RCC 7860 (cell line): ENCODE measurements around the gene OSR1.
"Not testable (repeated sequence)": the region's sequence is repeated elsewhere in the genome, so short reads cannot be mapped to it uniquely, and the experiment has no call there.

Experiments used
- DNase-seq: peaks from one replicate; pipeline ENCODE4 v3.0.0-alpha.2; 2015; ENCODE audit warnings: low spot score
- FAIRE-seq: peaks from 2 replicates; lab custom pipeline; 2012; peaks lifted over from hg19 to GRCh38; lab: Jason Lieb, UNC

The OSR1 gene

DNA sequence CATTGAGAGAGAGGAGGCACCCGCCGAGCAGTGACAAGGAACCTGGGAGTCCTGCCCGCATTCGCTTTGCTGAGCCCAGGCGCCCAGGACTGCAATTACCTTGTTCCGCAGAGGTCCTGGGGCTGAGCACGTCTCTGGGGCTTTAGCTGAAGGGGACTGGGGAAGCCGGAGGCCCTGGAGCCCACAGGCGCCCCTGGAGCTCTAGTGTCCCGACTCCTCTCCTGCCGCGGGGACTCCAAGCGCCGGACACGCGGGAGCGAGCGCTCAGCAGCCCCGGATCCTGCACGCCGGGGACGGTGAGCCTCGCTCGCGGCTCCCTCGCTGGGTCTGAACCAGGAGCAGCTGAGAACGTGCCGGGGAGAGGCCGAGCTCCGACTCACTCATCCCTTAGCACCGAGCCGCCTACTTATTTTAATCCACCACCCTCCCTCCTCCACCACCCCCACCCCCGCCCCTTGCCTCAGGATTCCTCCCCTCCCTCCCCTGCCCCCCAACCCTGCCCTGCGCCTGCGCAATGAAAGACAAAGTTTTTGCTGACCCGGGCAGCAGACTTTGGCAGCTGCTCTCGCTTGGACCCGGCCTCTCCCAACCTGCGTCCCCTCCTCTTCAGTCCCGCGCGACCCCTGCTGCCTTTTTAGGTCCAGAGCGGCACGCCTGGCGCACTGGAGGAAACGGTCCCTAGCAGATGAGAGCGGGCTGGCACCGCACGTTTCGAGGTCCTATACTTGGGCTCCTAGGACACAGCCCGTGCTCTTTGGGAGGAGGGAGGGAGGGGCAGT, at the start of gene OSR1:
OSR1 (minus strand) TSS at position 382 of the 779 bp plus-strand sequence. CDS start 4,818 bp downstream, outside the sequence.
- DNase-seq (no peak), FAIRE-seq (no peak)

DNA sequence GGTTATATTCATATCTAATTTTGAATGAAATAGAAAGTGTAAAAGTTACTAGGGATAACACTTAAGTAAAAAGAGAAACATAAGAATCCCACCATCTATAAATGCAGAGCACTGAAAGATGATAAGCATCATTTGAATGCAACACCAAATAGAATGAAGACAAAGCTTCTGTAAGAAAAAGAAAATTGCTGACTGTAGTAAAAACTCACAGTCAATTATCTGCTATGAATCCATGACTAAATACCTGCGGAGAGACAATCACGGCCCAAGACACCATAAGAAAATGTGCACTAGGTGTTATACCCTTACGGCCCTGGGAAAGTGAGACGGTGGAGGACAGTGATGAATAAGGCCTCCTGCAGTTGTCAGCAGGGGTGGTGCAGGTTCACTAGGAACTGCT, 45.4 kb upstream of the OSR1 start:
- DNase-seq (no peak), FAIRE-seq (no peak)

DNA sequence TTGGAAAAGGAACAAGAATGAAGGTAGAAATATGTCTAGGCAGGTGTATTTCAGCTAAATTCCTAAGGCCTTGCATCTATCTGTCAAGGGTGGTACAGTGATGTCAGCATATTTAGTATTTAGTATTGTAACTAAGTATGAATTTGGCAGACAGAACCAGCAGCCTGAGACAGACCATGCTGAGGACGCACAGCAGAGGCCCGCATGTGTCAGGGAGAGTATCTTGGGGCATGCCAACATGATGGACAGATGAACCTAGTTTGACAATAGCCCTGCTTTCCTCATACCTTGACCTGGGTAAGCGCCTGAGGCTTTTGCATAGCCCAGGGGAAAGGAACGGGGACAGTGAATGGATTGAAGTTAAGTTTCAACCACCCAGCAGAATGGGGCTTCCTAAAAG, 33.8 kb upstream of the OSR1 start:
- DNase-seq (no peak), FAIRE-seq (no peak)

DNA sequence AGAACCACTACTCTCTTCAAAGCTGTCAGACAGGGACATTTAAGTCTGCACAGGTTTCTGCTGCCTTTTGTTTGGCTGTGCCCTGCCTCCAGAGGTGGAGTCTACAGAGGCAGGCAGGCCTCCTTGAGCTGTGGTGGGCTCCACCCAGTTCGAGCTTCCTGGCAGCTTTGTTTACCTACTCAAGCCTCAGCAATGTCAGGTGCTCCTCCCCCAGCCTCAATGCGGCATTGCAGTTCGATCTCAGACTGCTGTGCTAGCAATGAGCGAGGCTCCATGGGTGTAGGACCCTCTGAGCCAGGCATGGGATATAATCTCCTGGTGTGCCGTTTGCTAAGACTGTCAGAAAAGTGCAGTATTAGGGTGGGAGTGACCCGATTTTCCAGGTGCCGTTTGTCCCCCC, 31.0 kb upstream of the OSR1 start:
- FAIRE-seq, DNase-seq: not testable (repeated sequence)

DNA sequence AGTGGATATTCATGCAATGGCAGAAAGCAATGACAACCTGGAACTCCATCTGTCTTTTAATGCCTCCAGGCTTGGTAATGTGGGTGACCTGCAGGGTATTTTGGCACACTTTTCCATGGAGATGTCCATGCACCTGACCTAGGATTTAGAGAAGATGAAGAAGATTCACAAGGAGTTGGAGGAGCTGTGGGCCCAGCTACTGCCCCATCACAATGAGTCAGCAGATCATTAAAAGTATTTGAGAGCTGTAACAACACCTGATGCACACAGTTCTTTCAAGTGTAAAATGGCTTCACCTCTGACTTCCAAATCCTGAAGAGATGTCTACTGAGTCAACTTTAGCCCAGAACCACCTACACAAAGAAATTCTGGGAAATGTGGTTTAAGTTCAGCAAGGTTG, 22.1 kb upstream of the OSR1 start:
- DNase-seq (no peak), FAIRE-seq (no peak)

DNA sequence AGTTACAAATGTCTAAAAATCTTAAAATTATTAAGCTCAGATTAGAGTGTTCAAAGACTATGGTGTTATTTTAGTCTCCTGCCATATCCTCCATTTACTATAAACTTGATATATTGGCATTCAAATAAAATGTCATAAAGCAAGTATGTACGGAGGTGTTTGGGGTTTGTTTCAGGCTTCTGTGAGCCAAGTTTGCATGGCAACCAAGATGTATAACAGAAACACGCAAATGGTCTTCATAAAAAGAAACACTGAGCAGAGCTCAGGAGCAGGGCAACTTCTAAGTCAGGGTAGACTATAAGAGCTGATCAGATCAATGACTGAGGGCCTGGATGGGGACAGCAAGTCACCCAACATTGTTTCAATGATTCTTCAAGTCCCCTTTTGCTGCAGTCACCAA, 20.5 kb upstream of the OSR1 start:
- no peak for FAIRE-seq
- no peak for DNase-seq

DNA sequence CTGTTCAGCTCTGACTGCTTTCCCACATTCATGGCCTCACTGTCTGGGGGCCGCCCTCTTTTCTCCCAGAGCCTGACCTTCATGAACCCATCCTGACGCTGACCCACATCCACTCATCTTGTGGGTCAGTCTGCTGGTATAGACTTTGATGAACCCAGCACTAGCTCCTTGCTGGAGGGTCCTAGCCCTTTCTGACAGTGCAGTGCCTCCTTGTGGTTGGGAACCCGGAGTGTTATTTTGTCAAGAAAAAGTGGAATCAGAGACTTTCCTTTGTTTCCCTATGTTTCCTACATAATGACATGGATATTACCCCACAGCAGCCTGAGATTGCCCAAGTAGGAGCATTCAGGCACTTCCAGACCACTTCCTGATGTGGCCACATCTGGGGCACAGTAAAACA, 19.3 kb upstream of the OSR1 start:
- DNase-seq (no peak), FAIRE-seq (no peak)

DNA sequence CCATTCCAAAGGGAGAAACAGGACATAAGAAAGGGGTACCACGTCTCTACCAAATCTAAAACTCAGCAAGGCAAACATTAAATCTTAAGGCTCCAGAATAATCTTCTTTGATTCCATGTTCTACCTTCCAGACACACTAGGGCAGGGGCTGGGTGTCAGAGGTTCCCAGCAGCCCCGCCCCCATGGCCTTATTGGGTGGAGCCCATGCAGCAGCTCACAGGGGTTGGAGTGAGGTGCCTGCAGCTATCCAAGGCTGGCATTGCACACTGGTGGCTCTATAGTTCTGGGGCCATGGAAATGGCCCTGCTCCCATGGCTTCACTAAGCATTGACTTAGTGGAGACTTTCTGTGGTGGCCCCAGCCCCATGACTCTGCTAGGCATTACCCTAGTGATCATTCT, 14.9 kb upstream of the OSR1 start:
- DNase-seq = no peak
- no peak for FAIRE-seq

DNA sequence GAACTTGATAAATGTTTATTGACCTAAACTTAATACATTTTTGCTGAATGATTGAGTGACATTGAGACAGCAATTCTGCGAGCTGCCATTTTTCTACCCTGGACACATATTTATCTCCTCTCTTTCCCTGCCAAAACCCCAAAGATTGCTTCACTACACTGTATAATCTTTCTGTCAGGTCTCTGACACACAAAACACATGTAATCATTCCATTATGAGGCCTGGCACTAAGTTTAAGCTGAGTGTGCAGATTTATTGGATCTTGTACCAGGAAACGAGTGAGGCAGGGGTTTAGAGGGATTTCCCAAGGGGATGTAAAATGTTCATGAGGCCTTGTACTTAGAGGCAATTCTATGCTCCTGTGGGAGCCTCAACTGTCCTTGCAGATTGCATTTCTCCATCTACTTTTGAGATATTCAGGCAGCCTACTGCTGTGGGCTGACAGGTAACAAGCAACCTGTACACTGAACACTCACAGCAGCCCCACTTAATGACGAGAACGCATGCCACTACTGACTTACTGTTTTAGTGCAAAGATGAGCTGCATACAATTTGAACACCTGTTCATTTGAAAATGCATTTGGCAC, 13.7 kb upstream of the OSR1 start:
- no peak for DNase-seq
- FAIRE-seq = no peak

DNA sequence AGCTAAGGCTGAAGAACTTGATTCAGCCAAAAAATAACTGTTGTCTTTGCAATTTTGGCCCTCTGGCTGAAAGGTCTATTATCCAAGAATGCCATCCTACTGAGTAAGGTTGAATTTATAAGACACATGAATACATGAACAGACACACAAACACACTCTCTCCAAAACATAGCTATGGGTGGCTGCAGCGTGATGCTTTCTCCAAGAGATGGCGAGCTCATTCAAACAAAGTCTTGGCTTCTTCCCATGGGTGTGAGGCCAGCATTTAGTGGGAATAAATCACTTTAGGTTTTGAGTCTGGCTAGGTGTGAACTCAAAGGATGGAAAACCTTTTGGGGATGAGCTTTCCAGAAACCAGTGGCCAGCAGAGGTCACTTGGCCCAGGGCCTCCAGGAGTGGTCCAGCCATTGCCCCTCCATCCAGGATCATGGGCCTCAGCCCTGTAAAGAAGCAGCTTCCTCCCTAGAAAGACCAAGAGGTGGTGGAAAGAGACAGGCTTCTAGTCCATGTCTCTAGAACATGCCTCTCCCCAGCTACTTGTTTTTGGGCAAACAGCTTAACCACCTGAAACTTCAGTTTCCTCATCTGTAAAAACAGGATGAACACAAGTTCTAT, 11.0 kb upstream of the OSR1 start:
- DNase-seq (no peak), FAIRE-seq (no peak)

DNA sequence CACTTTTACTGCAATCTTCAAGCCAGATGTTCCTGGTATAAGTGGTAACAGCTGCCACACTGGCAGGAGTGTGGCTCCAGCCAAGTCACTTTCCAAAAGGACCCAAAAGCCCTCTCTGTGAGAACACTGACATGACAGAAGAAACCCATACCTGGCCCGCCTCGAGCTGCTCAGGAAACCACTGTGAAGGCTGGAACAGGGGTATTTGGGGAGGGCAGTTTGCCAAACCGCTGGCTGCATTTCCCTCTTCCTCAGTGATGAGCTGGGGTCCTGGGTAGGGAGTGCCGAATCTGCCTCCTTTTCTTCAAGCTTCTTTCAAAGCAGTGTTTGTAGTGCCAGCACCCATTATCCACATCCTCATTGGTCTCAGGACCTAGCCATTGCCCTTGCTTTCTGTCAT, 10.3 kb upstream of the OSR1 start:
- FAIRE-seq (no peak), DNase-seq (no peak)

DNA sequence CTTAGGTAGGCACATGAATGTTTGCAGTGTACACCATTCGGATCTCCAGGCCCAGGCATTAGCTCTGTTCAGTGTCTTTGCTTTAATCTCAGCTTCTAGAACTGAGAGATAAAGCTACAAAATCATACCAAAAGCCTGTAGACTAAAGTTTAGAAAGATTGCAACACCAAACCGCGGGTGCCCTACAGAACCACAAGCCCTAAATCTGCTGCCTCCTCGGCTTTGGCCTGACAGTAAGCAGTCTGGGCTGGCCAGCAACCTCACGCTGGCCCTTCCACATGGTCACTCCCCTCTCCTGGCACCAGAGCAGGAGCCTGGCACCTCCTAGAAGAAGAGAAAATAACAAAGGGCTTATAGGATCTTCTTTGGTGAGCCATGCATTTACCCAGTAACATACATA, 8.9 kb upstream of the OSR1 start:
- DNase-seq = no peak
- no peak for FAIRE-seq

DNA sequence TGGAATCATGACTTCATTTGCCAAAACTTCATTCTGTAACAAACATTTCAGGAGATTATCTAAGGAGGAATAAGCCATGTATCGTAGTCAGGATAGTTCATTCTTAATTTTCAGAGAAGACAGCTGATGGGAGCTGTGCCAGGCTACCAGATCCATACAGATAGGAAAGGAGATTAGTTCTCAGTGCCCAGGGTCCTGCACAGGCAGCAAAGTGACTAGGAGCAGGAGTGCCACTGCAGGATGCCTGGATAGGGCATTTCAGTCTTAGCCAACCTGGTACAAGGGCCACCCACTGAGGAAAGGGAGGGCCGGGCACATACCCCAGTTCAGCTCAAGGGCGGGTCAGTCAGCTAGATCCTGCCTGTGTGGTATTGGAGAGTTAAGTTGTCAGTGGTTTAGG, 6.7 kb upstream of the OSR1 start:
- DNase-seq (no peak), FAIRE-seq (no peak)

DNA sequence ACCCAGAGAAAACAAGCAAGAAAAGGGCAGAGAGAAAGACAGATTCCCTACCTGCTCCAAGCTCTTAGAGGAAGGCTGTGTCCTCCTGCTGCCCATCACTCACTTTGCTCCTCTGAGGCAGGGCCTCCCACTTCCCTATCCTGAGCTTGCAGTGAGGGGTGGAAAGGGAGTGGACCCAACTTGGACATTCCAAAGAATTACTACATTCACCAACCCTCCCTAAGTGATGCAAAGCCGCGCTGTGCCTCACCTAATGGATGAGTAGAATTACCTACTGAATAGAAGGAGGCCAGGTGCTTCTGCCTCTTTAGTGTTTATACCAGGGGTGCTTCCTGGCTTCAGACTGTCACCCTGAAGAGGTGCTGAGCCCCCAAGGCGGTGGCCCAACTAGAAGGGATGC, 5.6 kb upstream of the OSR1 start:
- no peak for FAIRE-seq

DNA sequence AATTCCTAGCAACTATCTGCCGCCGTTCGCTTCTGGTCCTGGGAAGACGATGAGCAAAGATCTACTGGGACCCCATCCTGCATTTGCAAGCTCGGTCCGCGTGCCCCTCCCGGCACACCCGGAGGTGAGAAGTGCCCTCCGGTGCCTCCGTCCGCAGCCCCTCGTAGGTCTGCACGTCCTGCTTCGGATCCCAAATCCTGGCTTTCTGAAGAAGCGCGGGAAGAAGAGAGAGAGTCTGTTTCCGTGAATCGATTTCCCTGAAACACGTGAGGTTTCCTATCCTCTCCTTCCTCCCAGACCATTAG, 5.0 kb upstream of the OSR1 start:
- no peak for FAIRE-seq

More for the DNA sequence above, 5.6 kb upstream of the OSR1 start:
- DNase-seq = no peak

DNA sequence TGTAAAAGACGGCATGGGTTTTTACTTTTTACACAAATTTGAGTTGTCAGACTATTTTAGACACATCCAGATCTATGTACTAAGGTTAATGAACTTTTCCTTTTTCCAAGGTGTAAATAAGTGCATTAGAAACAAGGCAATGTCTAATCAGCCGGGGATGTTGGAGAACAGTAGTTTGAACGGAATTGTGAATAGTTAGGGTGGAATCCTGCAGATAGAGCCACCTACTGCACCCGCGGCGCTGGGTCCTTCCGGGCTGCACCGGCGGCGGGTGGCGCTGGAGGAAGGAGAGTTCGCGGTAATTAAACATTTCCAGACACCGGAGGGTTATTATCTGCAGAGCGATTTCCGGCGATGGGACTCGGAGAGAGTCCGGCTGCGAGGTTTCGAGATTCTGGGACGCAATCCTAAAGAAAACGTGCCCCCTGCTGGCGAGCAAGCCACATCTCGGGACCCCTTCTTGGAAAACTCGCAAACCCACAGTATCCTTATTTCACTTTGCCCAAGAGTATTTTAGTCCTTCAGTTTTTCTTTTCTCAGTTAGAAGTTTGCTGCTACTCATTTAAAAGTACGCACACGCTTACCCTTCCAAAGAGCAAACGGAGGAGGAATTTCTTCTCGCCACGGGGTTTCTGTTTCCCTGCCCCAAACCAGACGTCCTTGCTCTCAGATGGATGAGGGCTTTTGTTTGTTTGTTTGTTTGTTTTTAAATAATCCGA, 4.5 kb upstream of the OSR1 start:
- FAIRE-seq (peak; percentile 76), DNase-seq (peak; percentile 71)

More for the DNA sequence above, 5.0 kb upstream of the OSR1 start:
- DNase-seq = no peak

DNA sequence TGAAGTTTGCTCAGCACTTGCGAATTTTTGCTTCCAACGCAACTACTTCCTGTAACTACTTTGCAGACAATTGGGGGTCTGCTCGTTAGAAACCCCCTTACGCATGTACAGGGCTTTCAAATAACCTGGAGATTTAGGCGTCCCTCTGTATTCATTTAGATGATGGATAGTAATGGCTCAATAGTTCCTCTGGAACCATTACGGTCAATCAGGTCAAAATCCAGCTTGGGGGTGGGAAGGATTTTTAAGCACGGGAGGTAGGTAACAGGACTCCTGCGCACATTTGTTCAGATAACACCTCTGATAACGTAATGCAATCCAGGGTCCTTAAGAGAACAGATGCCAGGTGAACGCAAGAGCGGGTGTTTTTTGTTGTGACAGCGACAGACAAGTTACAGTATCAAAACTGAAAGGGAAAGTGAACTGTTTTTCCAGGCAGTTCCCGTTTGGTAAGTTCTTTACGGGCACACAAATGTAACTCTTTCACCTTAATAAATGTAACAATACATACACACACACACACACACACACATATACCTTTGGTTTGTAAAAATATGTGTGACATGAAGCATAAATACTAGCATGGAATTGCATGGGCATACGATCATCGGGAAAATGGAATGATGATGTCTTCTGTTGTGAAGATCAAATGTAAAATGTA, 3.8 kb upstream of the OSR1 start:
- FAIRE-seq (no peak), DNase-seq (no peak)

DNA sequence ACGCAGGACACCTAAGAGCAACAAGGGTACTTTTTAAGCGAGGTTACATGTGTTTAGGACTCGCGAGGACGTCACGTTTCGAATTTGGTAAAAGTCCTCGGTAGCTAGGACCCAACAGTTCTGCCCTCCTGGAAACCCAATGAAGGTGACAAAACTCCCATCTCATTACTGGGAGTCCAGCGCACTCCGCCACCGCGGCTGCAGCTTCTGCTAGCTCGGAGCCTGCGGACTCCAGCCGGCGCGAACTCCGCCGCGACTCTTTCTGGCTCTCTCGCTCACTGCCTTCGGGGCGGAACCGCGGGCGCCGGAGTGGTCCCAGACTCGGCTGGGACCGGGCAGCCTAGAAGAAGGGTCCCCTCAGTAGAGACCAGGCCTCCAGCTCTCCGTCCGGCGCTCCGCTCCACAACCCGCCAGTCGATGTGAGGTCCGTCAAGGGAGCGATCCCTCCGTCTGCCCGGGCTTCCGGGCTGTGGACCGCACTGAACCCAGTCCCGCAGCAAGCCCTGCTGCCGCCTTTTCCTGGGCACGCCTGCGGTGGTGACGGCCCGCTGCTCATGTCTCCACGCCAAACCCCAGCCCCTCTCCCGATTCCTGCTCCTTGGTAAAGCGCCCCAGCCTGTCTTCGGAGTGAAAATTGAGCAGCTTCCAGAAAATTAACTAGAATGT, 3.0 kb upstream of the OSR1 start:
- no peak for DNase-seq
- no peak for FAIRE-seq

DNA sequence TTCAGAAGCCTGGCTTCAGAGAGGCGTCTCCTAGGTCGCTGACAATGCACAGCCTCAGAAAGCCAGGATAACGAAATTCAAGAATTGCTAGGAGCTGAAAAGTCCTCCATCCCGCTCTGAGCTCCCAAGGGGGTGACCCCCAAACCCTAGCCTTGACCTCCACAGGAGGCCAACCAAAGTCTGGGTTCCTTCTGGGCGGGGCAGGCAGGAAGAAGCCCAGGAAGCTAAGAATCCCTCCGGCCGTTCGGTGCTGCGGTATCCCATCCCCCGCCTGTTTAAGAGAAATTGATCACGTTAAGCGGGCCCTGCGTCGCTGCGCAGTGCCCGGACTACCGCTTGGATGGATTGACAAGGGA, 2.5 kb upstream of the OSR1 start:
- DNase-seq (no peak), FAIRE-seq (no peak)

DNA sequence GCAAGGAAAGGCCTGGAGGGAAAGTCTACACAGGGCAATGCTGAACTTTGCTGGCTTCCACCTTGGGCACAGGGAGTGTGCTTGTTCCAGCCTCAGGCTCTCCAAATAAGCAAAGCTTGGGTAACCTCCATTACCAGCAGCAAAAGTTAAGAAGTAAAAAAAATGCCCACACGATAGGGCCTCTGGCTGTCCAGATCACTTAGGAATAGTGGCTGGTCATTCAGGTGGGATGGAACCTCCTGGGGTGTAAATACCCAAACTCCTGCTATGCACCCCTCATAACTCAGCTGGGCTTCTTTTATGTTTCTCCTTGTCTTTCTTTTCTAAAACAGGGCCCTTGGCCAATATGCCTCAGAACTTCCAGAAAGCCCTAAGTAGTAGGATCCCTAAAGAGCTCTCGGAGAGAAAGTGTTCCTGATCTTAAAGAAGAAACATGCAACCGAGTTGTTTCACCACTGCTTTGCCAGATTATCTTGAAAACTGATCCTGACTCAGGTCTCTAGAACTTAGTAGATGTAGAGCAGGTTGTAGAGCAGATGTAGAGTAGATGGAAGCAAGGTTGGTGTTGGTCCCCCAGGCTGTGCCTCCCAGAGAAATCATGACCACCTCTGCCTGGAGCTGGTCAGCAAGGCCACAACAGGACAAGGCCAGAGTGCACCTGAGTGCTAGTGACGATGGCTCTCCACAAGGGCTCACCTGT, 2.0 kb upstream of the OSR1 start:
- DNase-seq (no peak), FAIRE-seq (no peak)
